Measurements from ENCODE around the gene RASAL1. TPM values are rescaled to one million over a fixed set of nuclear protein-coding genes. Genes with fewer than 3 reads are reported as not detected.

Gene RASAL1
- polyA plus RNA-seq, 1 of the 3 experiments (the other 2 are of a cell fraction): not detected

DNA sequence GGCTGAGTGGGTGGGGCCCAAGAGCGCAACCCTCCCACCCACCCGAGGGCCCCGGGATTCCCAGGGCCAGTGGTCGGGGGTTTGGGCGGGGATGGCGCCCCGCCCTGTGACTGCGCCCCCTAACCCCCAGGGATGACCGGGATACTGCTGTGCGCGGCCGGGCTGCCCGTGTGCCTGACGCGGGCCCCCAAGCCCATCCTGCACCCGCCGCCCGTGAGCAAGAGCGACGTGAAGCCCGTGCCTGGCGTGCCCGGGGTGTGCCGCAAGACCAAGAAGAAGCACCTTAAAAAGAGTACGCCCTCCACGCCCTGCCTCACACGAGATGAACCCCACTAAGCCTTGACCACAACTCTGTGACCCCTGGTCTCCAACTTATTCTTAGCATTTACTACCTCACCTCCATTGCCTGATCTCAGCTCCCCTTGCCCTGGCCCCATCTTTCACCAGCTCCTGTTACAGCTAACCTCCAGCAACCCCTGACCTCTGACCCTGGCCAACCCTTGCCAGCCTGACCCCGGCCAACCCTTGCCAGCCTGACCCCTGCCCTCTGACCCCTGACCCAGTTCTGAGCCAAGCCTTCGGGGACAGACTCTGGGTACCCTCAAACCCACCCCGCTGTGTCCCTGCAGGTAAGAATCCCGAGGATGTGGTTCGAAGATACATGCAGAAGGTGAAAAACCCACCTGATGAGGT, 42.0 kb downstream of the RASAL1 start (continued):
- TF ChIP-seq TAF1 (IDR thresholded peaks at IDR 0.05; ENCODE audit: borderline replicate concordance, low read depth, low read length) (no peak), SIN3A (IDR thresholded peaks at IDR 0.05; ENCODE audit: borderline replicate concordance, low read depth, low read length) (no peak), YY1 (IDR thresholded peaks at IDR 0.05; ENCODE audit: low read depth) (no peak)

- no peaks in the 10 kb centered on the region for H3K27me3 ChIP-seq (ENCODE audit: insufficient read depth)
- H3K9me2 ChIP-seq: no peaks in the 10 kb centered on the region
- H3K27ac ChIP-seq (ENCODE audit: low read depth in 2 of 2, low read length in 1 of 2): no peak overlapping the region
- no peak overlapping the region for H2AFZ ChIP-seq (ENCODE audit: low read depth)
- CTCF ChIA-PET: interaction anchor here (1.3 to 1.6 kb wide), 2 partner anchors 82 to 642 kb away, joined by 4 to 5 read pairs; no protein-coding TSS in a partner anchor
- no peak overlapping the region for H3K4me2 ChIP-seq
- H3K36me3 ChIP-seq (replicated peaks in 1 of 2; ENCODE audit: control insufficient read depth in 1 of 2, insufficient read depth in 2 of 2, low read length in 1 of 2): no peaks in the 10 kb centered on the region
- no peak for TF ChIP-seq MEF2A (IDR thresholded peaks at IDR 0.05; ENCODE audit: borderline replicate concordance, low read depth)
- no peak for TF ChIP-seq JUND (IDR thresholded peaks at IDR 0.05)
- no peak for TF ChIP-seq FOXJ3 (CRISPR knock-in tag; IDR thresholded peaks at IDR 0.05)
- TF ChIP-seq TEAD4 (IDR thresholded peaks at IDR 0.05; ENCODE audit: borderline replicate concordance, insufficient read depth): no peak
- no peak for TF ChIP-seq CHD2 (IDR thresholded peaks at IDR 0.05; ENCODE audit: low read length, partially characterized antibody)
- TF ChIP-seq ELF1 (IDR thresholded peaks at IDR 0.05): no peak
- TF ChIP-seq, protein P1, sequence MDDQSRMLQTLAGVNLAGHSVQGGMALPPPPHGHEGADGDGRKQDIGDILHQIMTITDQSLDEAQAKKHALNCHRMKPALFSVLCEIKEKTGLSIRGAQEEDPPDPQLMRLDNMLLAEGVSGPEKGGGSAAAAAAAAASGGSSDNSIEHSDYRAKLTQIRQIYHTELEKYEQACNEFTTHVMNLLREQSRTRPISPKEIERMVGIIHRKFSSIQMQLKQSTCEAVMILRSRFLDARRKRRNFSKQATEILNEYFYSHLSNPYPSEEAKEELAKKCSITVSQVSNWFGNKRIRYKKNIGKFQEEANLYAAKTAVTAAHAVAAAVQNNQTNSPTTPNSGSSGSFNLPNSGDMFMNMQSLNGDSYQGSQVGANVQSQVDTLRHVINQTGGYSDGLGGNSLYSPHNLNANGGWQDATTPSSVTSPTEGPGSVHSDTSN (IDR thresholded peaks at IDR 0.05): no peak
- no peak for TF ChIP-seq SMC3 (IDR thresholded peaks at IDR 0.05; ENCODE audit: low read depth, low read length)
- TF ChIP-seq RCOR1 (IDR thresholded peaks at IDR 0.05; ENCODE audit: low read length): no peak
- TF ChIP-seq NFIC (IDR thresholded peaks at IDR 0.05; ENCODE audit: borderline replicate concordance): no peak
- TF ChIP-seq CTCF (IDR thresholded peaks at IDR 0.05): no peak
- TF ChIP-seq, protein P2, sequence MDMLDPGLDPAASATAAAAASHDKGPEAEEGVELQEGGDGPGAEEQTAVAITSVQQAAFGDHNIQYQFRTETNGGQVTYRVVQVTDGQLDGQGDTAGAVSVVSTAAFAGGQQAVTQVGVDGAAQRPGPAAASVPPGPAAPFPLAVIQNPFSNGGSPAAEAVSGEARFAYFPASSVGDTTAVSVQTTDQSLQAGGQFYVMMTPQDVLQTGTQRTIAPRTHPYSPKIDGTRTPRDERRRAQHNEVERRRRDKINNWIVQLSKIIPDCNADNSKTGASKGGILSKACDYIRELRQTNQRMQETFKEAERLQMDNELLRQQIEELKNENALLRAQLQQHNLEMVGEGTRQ (IDR thresholded peaks at IDR 0.05; ENCODE audit: borderline replicate concordance, low read depth, low read length): no peak
- TF ChIP-seq IRF3 (IDR thresholded peaks at IDR 0.05; ENCODE audit: low read depth, low read length): no peak
- no peak for TF ChIP-seq GABPA (IDR thresholded peaks at IDR 0.05; ENCODE audit: low read depth)
- TF ChIP-seq, protein P3, sequence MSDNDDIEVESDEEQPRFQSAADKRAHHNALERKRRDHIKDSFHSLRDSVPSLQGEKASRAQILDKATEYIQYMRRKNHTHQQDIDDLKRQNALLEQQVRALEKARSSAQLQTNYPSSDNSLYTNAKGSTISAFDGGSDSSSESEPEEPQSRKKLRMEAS (IDR thresholded peaks at IDR 0.05; ENCODE audit: low read depth): no peak
- no peak for TF ChIP-seq NRF1 (IDR thresholded peaks at IDR 0.05; ENCODE audit: low read depth, low read length)
- TF ChIP-seq POLR2AphosphoS5 (IDR thresholded peaks at IDR 0.05; ENCODE audit: low read depth, low read length): no peak
- no peaks in the 10 kb centered on the region for H3K9me3 ChIP-seq
- POLR2A ChIA-PET: no interaction called here
- no peaks in the 10 kb centered on the region for H4K20me1 ChIP-seq (ENCODE audit: insufficient read depth)
- H3K79me2 ChIP-seq (ENCODE audit: insufficient read depth): no peaks in the 10 kb centered on the region
- H3K4me3 ChIP-seq (ENCODE audit: low read depth in 2 of 2, low read length in 1 of 2): no peak overlapping the region
- no peak overlapping the region for H3K9ac ChIP-seq
- WGBS (ENCODE audit: low lambda C conversion rate): 71% methylated on average over 12 of the region's 31 CpGs
- peaks cover 0 to 8% of the 10 kb centered on the region in 2 experiments; a peak in 1 of 4 replicates for H3K4me1 ChIP-seq (ENCODE audit: control insufficient read depth in 1 of 2, insufficient read depth in 2 of 2, low read depth in 1 of 2, low read length in 1 of 2)
- no peak for DNase-seq
- no peaks in the 10 kb centered on the region for H3F3A ChIP-seq (replicated peaks; ENCODE audit: insufficient read depth)
Measured at GRCh38 chr12:113092607-113093408, 42.8 kb downstream of the RASAL1 start.
